GM18508 (cell line): ENCODE data around the gene DTX4.

Experiments
- ATAC-seq: cut with Tn5 transposase; IDR thresholded peaks from one replicate; pipeline ENCODE4 v1.9.1; 2021; ENCODE audit warnings: moderate number of reproducible peaks; ENCODE audit not compliant: insufficient read depth, unreplicated experiment

DTX4 gene

GRCh38 chr11:59172345-59173079, 580 bp downstream of the DTX4 start:
- ATAC-seq = no peak

- no peak for ATAC-seq
These were observed 1.4 kb downstream of the DTX4 start for GRCh38 chr11:59173080-59173963.

GRCh38 chr11:59173964-59174663, 2.2 kb downstream of the DTX4 start:
- ATAC-seq = no peak

GRCh38 chr11:59174664-59175033, 2.7 kb downstream of the DTX4 start:
- ATAC-seq = no peak

- no peak for ATAC-seq
These were observed 3.2 kb downstream of the DTX4 start for GRCh38 chr11:59175091-59175501.

GRCh38 chr11:59176330-59176729, 4.4 kb downstream of the DTX4 start:
- ATAC-seq = no peak

GRCh38 chr11:59178402-59178801, 6.5 kb downstream of the DTX4 start:
- no peak for ATAC-seq

- no peak for ATAC-seq
These were observed 7.2 kb downstream of the DTX4 start for GRCh38 chr11:59179121-59179520.

- no peak for ATAC-seq
These were observed 8.3 kb downstream of the DTX4 start for GRCh38 chr11:59180168-59180776.

- no peak for ATAC-seq
These were observed 9.0 kb downstream of the DTX4 start for GRCh38 chr11:59180907-59181306.

GRCh38 chr11:59181746-59182456, 10.0 kb downstream of the DTX4 start:
- ATAC-seq = no peak

GRCh38 chr11:59182457-59183151, 10.7 kb downstream of the DTX4 start:
- no peak for ATAC-seq

- ATAC-seq = no peak
These were observed 11.8 kb downstream of the DTX4 start for GRCh38 chr11:59183771-59184170.

GRCh38 chr11:59184691-59185339, 12.9 kb downstream of the DTX4 start:
- no peak for ATAC-seq

- ATAC-seq = no peak
These were observed 13.5 kb downstream of the DTX4 start for GRCh38 chr11:59185386-59185945.

- no peak for ATAC-seq
These were observed 14.2 kb downstream of the DTX4 start for GRCh38 chr11:59186130-59186594.

- no peak for ATAC-seq
These were observed 15.1 kb downstream of the DTX4 start for GRCh38 chr11:59187035-59187434.

GRCh38 chr11:59187587-59187986, 15.7 kb downstream of the DTX4 start:
- no peak for ATAC-seq
